Measurements from ENCODE around the gene LRRC28.

The LRRC28 gene

GRCh38 chr15:99296386-99296785 is 45.1 kb downstream of the LRRC28 start (continued):
- TF ChIP-seq INSM2 (tag by site-specific recombination; IDR thresholded peaks at IDR 0.05) = no peak
- no peak for TF ChIP-seq ZNF221 (tag by site-specific recombination; IDR thresholded peaks at IDR 0.05; ENCODE audit: borderline replicate concordance)
- TF ChIP-seq, protein P1, sequence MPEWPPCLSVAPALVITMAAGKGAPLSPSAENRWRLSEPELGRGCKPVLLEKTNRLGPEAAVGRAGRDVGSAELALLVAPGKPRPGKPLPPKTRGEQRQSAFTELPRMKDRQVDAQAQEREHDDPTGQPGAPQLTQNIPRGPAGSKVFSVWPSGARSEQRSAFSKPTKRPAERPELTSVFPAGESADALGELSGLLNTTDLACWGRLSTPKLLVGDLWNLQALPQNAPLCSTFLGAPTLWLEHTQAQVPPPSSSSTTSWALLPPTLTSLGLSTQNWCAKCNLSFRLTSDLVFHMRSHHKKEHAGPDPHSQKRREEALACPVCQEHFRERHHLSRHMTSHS (tag by site-specific recombination; IDR thresholded peaks at IDR 0.05) = no peak
- no peak for TF ChIP-seq KLF1 (tag by site-specific recombination; IDR thresholded peaks at IDR 0.05)
- no peak for TF ChIP-seq ZNF148 (tag by site-specific recombination; IDR thresholded peaks at IDR 0.05; ENCODE audit: borderline replicate concordance)
- TF ChIP-seq ZNF433 (tag by site-specific recombination; IDR thresholded peaks at IDR 0.05; ENCODE audit: low read depth) = no peak
- TF ChIP-seq ZEB2 (tag by site-specific recombination; IDR thresholded peaks at IDR 0.05) = no peak
- no peak for TF ChIP-seq TCF7L2 (IDR thresholded peaks at IDR 0.05; ENCODE audit: borderline replicate concordance, low read depth, low read length)

- ChIA-PET CTCF (interaction anchor here (0.9 to 3.3 kb wide), 2 partner anchors 31 to 400 kb away, joined by 3 to 13 read pairs; no protein-coding TSS in a partner anchor), POLR2A (no interaction called here)
- H3K4me1 ChIP-seq (ENCODE audit: control insufficient read depth, insufficient read depth, low read length) = peaks cover 33% of the 10 kb centered on the region
- no peaks in the 10 kb centered on the region; a peak in 1 of 3 replicates for H3K36me3 ChIP-seq (ENCODE audit: control insufficient read depth in 2 of 2, insufficient read depth in 1 of 2, low read length in 2 of 2)
- 0 out of 2 replicates have a peak, but pooled peaks have one; percentile 18 for TF ChIP-seq SP7 (tag by site-specific recombination; IDR thresholded peaks at IDR 0.05)
- no peak for TF ChIP-seq ZNF248 (tag by site-specific recombination; IDR thresholded peaks at IDR 0.05)
- TF ChIP-seq ZBTB44 (tag by site-specific recombination; IDR thresholded peaks at IDR 0.05) = 0 out of 2 replicates have a peak, but pooled peaks have one; percentile 10
- no peak for TF ChIP-seq ZNF510 (tag by site-specific recombination; IDR thresholded peaks at IDR 0.05; ENCODE audit: insufficient replicate concordance)
- TF ChIP-seq KLF7 (tag by site-specific recombination; IDR thresholded peaks at IDR 0.05; ENCODE audit: borderline replicate concordance) = no peak
- TF ChIP-seq, protein P2, sequence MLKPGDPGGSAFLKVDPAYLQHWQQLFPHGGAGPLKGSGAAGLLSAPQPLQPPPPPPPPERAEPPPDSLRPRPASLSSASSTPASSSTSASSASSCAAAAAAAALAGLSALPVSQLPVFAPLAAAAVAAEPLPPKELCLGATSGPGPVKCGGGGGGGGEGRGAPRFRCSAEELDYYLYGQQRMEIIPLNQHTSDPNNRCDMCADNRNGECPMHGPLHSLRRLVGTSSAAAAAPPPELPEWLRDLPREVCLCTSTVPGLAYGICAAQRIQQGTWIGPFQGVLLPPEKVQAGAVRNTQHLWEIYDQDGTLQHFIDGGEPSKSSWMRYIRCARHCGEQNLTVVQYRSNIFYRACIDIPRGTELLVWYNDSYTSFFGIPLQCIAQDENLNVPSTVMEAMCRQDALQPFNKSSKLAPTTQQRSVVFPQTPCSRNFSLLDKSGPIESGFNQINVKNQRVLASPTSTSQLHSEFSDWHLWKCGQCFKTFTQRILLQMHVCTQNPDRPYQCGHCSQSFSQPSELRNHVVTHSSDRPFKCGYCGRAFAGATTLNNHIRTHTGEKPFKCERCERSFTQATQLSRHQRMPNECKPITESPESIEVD (tag by site-specific recombination; IDR thresholded peaks at IDR 0.05) = peak; percentile 46; the same call in 1 of the 2 replicates
- TF ChIP-seq SP3 (tag by site-specific recombination; IDR thresholded peaks at IDR 0.05) = no peak
- no peak for TF ChIP-seq ZNF280D (tag by site-specific recombination; IDR thresholded peaks at IDR 0.05)
- no peaks in the 10 kb centered on the region for H3K9me3 ChIP-seq (ENCODE audit: control insufficient read depth, insufficient read depth, low read depth, low read length)
- no peak overlapping the region for H3K4me3 ChIP-seq (ENCODE audit: low read depth, low read length)
- no peak overlapping the region for H3K27ac ChIP-seq (ENCODE audit: extremely low read depth, low read depth, low read length)
Observed at GRCh38 chr15:99303907-99304306, 52.6 kb downstream of the LRRC28 start.
